Panc1 (cell line): ENCODE measurements around the gene SGCA. TPM values are rescaled to one million over a fixed set of nuclear protein-coding genes. Genes with fewer than 3 reads are reported as not detected.

Experiments used
- ATAC-seq: fragments of 200-7000 bp; cut with Tn5 transposase; 2 replicates; pipeline ENCODE4 v1.9.1; 2020; ENCODE audit warnings: mild to moderate bottlenecking, moderate library complexity
- BruUV-seq: library from RNA; stranded (reverse); fragments of 400-500 nt; replicated peaks from 2 replicates; lab custom pipeline; 2021; lab: Mats Ljungman, UMichigan
- CTCF ChIA-PET: fragments of 300-600 bp; sonication (Branson Sonifier 250); formaldehyde crosslinking; loops from one replicate; lab custom pipeline; 2022; ENCODE audit warnings: antibody characterized with exemption; lab: Charles Lee
- POLR2A ChIA-PET: fragments of 300-600 bp; sonication (Branson Sonifier 250); formaldehyde crosslinking; loops from one replicate; lab custom pipeline; 2022; ENCODE audit warnings: antibody characterized with exemption; lab: Charles Lee
- DNase-seq: peaks from one replicate; pipeline ENCODE4 v3.0.0-alpha.2; 2010; ENCODE audit warnings: low read depth, low spot score
- H3K27ac ChIP-seq: 2 replicates; pipeline ENCODE4 v1.5.1; 2011; ENCODE audit warnings: mild to moderate bottlenecking, low read length, inconsistent platforms
- H3K27me3 ChIP-seq: fragments of 200-500 bp; sonication (Bioruptor generic); 2 replicates; pipeline ENCODE4 v1.6.0; 2014; ENCODE audit warnings: low read length, inconsistent platforms; ENCODE audit not compliant: control insufficient read depth, insufficient read depth
- H3K36me3 ChIP-seq: fragments of 200-500 bp; sonication (Bioruptor generic); 2 replicates; pipeline ENCODE4 v1.5.1; 2014; ENCODE audit warnings: inconsistent platforms, mild to moderate bottlenecking, low read length, moderate library complexity; ENCODE audit not compliant: control insufficient read depth, insufficient read depth
- H3K4me1 ChIP-seq: 2 replicates; pipeline ENCODE4 v1.5.1; 2011; ENCODE audit warnings: inconsistent platforms, mild to moderate bottlenecking, low read length, moderate library complexity; ENCODE audit not compliant: control insufficient read depth, insufficient read depth
- H3K4me3 ChIP-seq, 2 experiments: 2 replicates each; pipeline ENCODE4 v1.5.1; 2011 to 2012; ENCODE audit warnings: low read depth in 2 of 2, low read length in 2 of 2, mild to moderate bottlenecking in 2 of 2, inconsistent platforms in 1 of 2, moderate library complexity in 1 of 2
- H3K9me3 ChIP-seq: fragments of 200-500 bp; sonication (Bioruptor generic); 2 replicates; pipeline ENCODE4 v1.5.1; 2014; ENCODE audit warnings: low read depth, mild to moderate bottlenecking, inconsistent platforms, low read length, moderate library complexity; ENCODE audit not compliant: control insufficient read depth, insufficient read depth
- CTCF ChIP-seq: fragments of 450-650 bp; IDR thresholded peaks from 2 replicates; pipeline ENCODE4 v1.5.1; 2017; ENCODE audit warnings: mild to moderate bottlenecking
- POLR2AphosphoS5 ChIP-seq: IDR thresholded peaks from 2 replicates; pipeline ENCODE4 v1.6.1; 2012; ENCODE audit warnings: mild to moderate bottlenecking, low read depth, low read length, moderate library complexity
- REST ChIP-seq, 2 experiments: IDR thresholded peaks; 2 replicates each; pipeline ENCODE4 v1.6.1; 2011 to 2012; ENCODE audit warnings: low read depth in 2 of 2, control low read depth in 1 of 2, low read length in 1 of 2, mild to moderate bottlenecking in 1 of 2, moderate library complexity in 1 of 2; ENCODE audit not compliant: insufficient read depth in 1 of 2
- SIN3A ChIP-seq: IDR thresholded peaks from 2 replicates; pipeline ENCODE4 v1.6.1; 2012; ENCODE audit warnings: low read depth, mild to moderate bottlenecking, low read length, moderate library complexity, borderline replicate concordance; ENCODE audit not compliant: insufficient read depth
- TCF7L2 ChIP-seq: IDR thresholded peaks from 2 replicates; pipeline ENCODE4 v1.6.1; 2011; ENCODE audit warnings: mild to moderate bottlenecking, low read depth, low read length, inconsistent platforms
- in situ Hi-C: cut with HindIII; loops from 2 replicates; pipeline ENCODE4 v1.10.0; 2016; ENCODE audit warnings: low sequenced_read_pairs, low pct_unique_long_range_greater_than_20kb
- intact Hi-C: fragments of 100-400 bp; cut with micrococcal nuclease; formaldehyde crosslinking; loops from one replicate; pipeline ENCODE4 v1.10.0; 2022; ENCODE audit not compliant: unreplicated experiment
- total RNA-seq: library from RNA; stranded (reverse); gene quantifications from one replicate; pipeline ENCODE4 v1.2.1, GENCODE V29; 2021; ENCODE audit not compliant: unreplicated experiment

Gene SGCA
- total RNA-seq, 1 experiment from 2014 or later, result not detected

GRCh38 chr17:50200457-50201275, 34.9 kb downstream of the SGCA start:
- peaks cover 11% of the 10 kb centered on the region for H3K4me1 ChIP-seq
- H3K9me3 ChIP-seq, result no peaks in the 10 kb centered on the region
- in situ Hi-C loops (loop anchor here (10.0 kb wide), 1 partner anchor 54 kb away; no protein-coding TSS in a partner anchor), intact Hi-C loops (loop anchor here (1.0 kb wide), 2 partner anchors 73 to 97 kb away; no protein-coding TSS in a partner anchor)
- DNase-seq (peak; percentile 55), ATAC-seq (peak; percentile 88)
- peaks cover 6% of the 10 kb centered on the region; the same call in 1 of the 2 replicates for H3K27me3 ChIP-seq
- peak overlapping the region; percentile 71; the same call in 1 of the 2 replicates for H3K27ac ChIP-seq
- H3K4me3 ChIP-seq, result peak overlapping the region; percentile 54 to 75
- ChIA-PET CTCF (interaction anchor here (0.5 to 3.2 kb wide), 36 partner anchors 9 to 350 kb away, joined by 3 to 47 read pairs (median 7); partner anchors contain the start of gene TMEM92), POLR2A (interaction anchor here (0.5 kb wide), 1 partner anchor 97 kb away, joined by 3 read pairs; no protein-coding TSS in a partner anchor)
- BruUV-seq, result no TSS peak
- no peaks in the 10 kb centered on the region for H3K36me3 ChIP-seq
- peak; percentile 100 for TF ChIP-seq CTCF
- no peak for TF ChIP-seq SIN3A

GRCh38 chr17:50201276-50201854, 35.6 kb downstream of the SGCA start, which contains the start of gene COL1A1:
TSS of gene COL1A1 (minus strand) at chr17:50201631. CDS start at chr17:50201513, 118 bp downstream.
- ChIA-PET POLR2A (no interaction called here), CTCF (interaction anchor here (0.5 to 3.2 kb wide), 13 partner anchors 15 to 164 kb away, joined by 3 to 47 read pairs (median 5); partner anchors contain the start of gene TMEM92)
- peak within 1 kb of the TSS; percentile 54 to 75 for H3K4me3 ChIP-seq
- peaks cover 6% of the 10 kb centered on the region; the same call in 1 of the 2 replicates for H3K27me3 ChIP-seq
- H3K36me3 ChIP-seq, result no peaks in the 10 kb centered on the region
- BruUV-seq, result no TSS peak
- no peak for TF ChIP-seq REST (IDR thresholded peaks at IDR 0.05; ENCODE audit: insufficient read depth in 1 of 2, low read depth in 2 of 2, low read length in 1 of 2)
- TF ChIP-seq SIN3A, result no peak
- no peak for TF ChIP-seq POLR2AphosphoS5
- TF ChIP-seq TCF7L2, result no peak
- no peak for TF ChIP-seq CTCF
- peak within 1 kb of the TSS; percentile 71; the same call in 1 of the 2 replicates for H3K27ac ChIP-seq
- ATAC-seq (no peak), DNase-seq (no peak)
- intact Hi-C loops (no loop called here), in situ Hi-C loops (loop anchor here (10.0 kb wide), 1 partner anchor 53 kb away; no protein-coding TSS in a partner anchor)
- H3K9me3 ChIP-seq, result no peaks in the 10 kb centered on the region
- peaks cover 11% of the 10 kb centered on the region for H3K4me1 ChIP-seq
